ENCODE data around the gene GSTT4.
"Not testable (repeated sequence)": the region's sequence is repeated elsewhere in the genome, so short reads cannot be mapped to it uniquely, and the experiment has no call there.

The GSTT4 gene

DNA sequence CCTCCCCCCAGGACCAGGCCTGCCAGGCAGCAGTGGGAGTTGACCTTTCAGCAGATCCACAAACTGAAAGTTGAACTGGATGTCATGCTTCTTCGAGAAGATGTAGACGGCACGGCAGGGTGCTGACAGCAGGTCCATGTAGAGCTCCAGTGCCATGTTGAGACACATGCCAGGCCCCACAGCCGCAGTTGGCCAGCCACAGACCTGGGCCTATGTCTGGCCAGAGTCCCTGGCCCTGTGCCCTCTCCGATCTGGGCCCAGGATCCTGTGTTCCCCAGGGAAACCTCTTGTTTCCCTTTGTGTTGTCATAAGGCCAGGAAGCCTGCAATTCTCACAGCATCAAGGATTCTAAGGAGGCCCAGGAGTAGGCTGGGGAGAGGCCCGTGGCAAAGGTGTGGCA, at the start of gene GSTT4:
GSTT4 (minus strand) TSS at position 253 of the 400 bp plus-strand sequence; CDS start at position 156, 97 bp downstream.
- DNase-seq, result no peak

DNA sequence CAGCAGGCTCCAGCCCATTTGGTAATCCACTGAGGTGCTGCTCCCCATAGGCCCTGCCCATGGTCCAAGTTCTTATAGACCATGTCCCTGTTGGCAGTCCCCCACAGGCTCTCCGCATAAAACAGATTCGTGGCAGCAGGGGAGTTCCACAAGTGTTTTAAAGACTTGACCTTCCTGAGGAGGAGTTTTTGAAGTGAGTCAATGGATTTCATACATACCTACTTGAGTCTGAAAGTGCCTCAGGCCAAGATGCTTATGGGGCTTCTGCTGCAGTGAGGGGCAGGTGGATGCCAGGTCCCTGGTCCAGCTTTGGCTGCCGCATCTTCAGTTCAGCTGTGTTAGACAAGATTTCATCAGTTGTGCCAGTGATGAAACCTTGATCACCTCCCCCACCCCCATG, 49.1 kb upstream of the GSTT4 start:
- no peak for DNase-seq

DNA sequence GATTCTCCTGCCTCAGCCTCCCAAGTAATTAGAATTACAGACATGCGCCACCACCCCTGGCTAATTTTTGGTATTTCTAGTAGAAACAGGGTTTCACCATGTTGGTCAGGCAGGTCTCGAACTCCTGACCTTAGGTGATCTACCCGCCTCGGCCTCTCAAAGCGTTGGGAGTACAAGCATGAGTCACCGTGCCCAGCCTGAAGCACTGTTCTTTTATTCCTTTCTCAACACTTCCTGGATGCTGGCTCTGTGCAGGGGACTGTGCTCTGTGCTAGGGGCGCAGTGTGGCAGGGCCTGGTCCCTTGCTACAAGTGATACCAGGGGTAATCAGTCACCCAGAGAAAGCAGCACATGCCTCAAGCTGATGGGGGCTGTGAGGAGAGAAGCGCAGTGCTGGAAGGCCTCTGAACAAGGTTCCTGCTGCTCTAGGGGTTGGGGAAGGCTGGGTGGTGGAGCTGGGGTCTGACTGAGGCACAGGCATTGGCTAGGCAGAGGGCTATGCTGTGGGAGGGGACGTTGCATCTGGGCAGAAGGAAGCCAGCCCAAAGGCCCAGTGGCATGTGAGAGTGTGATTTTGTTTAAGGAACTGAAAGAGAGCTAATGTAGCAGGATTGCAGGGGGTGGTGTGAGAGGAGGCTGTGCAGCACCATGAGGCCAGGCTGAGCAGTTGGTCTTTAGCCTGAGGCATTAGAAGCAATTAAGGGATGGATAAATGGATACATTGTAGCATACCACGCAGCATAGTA, 48.4 kb upstream of the GSTT4 start:
- no peak for DNase-seq

DNA sequence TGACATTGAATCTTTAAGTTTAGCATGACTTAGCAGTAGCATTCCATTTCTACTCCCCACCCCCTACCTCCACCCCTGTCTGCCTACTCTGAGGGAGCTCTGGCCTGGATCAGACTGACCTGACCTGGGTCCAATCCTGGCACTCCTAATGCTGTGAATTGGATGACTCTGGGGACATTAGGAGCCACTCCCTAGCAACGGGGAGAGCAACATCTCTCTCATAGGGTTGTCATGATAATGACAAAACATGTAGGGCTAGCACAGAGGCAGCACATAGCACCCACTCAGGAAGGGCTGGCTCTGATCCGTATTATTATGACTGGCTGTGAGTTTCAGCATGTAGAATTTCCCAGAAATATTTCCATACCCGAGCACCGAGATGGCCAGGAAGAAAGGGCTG, 46.3 kb upstream of the GSTT4 start:
- DNase-seq, result no peak

DNA sequence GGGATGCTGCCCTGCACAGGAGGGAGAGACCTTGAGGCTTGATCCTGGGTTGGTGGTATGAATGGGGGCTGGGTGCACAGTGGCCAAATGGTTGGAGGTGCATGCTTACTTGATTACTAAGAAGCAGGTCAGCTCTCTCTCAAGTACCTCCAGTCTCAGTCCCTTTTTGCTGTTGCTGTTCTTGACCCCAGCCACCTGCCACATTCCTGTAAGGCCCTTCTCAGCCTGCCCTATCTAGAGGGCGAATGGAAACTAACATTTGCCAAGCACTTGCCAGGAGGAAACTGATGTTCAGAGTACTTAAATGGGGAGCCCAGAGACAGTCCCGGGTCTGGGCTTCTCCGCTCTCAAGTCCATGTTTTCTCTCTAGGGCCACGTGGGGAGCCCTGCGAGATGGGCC, 45.8 kb upstream of the GSTT4 start:
- DNase-seq, result no peak

DNA sequence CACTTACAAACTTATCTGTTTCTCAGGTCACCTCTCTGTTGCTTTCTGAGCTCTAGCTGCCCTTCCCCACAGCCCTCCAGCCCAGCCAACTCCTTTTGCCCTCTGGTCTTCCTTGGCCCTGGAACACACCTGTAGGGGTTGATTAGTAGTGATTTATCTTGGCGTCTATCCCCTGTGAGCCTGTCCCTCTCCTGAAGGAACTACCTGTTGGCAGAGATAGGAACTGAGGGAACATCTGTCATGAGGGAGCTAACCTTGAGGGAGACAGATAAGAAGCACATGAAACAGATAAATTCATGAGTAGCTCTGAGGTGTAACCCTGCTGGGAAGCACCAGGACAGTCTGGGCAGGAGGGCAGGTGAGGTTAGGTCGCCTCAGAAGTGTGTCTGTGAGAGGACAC, 44.7 kb upstream of the GSTT4 start:
- no peak for DNase-seq

DNA sequence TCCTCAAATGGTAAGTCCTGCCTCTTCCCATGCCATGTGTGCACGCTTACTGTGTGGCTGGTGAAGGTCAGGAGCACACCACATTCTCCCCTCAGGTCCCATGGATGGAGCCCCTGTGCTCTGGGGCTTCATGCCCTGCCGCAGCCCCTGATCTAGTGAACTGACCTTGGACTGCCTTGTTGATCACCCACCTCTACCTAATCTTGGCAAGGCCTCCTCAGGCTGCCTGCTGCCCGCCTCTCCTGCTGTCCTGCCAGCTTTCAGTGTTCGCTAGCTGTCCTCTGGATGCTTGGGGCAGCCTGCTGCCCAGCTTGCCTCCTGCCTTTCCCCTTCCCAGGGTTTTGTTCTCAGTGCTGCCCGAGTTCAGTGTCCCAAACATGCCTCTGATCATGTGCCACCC, 44.0 kb upstream of the GSTT4 start:
- DNase-seq, result no peak

DNA sequence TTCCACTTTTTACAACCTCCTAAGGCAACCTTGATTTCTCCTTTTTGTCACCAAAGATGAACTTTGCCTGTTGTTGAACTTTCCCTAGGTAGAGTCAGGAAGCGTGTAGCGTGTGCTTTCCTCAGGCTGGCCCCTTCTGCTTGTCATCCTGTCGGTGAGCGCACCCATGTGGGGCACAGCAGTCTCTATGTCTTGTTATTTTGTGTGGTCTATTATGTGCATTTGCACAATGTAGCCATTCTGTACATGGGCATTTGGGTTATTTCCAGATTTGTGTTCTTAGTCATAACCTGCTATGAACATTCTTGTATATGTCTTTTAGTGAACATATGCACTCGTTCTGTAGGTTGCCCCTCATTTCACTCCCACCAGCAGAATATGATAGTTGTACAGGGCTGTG, 40.8 kb upstream of the GSTT4 start:
- DNase-seq, result no peak

DNA sequence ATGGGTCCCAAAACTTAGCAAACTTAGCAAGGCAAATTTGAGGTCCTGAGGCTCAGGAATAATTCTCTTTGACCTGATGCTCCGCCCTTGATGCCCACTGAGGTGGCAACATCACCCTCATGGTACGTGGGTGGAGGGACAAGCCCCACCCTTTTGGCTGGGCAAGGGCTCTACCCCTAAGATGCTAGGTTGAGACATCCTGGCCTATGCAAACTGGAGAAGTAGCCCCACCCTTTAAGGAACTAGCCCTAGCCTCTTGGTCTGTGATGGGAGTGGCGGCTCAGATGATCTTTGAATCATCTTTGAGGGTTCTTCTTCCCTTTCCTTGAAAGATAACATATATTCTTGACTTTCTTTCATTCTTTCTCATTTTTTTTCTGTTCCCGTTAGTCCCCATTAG, 38.7 kb upstream of the GSTT4 start:
- no peak for DNase-seq

DNA sequence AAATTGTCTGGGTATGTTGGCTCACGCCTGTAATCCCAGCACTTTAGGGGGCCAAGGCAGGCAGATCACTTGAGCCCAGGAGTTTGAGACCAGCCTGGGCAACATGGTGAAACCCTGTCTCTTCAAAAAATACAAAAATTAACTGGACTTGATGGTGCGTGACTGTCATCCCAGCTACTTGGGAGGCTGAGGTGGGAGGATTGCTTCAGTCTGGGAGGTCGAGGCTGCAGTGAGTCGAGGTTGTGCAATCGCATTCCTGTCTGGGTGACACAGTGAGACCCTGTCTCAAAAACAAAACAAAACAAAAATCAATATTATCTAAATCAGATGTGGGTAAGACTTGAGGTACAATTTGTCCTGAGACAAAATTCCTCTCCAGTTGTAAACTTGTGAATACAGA, 38.2 kb upstream of the GSTT4 start:
- DNase-seq, result not testable (repeated sequence)

DNA sequence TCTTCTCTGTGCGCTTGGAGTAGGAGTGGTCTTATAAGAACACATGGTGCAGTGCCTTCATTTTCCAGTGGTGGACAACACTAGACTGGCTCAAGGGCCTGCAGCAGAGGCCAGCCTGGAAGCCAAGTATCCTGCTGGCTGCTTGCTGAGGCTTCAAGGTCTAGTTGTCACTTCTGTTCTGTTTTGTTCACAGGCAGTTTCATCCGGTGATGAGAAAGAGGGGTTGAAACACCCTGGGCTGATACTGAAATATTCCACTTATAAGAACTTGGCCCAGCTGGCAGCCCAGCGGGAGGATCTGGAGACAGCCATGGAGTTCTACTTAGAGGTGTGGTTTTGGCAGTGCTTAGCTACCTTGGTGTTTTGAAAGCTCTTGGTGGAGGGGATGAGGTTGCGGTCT, 35.7 kb upstream of the GSTT4 start:
- DNase-seq, result no peak

DNA sequence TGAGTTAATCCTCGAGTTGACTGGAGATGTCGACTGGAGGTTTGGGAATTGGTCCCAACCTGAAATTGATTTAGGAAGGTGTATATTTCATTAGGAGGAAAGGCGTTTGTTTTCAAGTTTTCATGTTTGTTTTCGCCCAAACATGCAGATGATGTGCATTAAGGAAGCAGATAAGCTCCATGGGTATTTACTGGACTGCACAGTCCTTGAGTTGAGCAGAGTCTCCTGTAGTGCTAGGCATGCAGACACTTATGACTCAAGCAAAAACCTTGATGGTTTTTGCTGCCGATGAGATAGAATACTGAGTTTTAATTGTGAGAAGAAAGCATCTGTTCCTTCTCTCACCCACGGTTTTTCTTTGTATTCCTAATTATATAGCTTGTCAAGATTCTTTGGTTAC, 33.8 kb upstream of the GSTT4 start:
- DNase-seq, result no peak

DNA sequence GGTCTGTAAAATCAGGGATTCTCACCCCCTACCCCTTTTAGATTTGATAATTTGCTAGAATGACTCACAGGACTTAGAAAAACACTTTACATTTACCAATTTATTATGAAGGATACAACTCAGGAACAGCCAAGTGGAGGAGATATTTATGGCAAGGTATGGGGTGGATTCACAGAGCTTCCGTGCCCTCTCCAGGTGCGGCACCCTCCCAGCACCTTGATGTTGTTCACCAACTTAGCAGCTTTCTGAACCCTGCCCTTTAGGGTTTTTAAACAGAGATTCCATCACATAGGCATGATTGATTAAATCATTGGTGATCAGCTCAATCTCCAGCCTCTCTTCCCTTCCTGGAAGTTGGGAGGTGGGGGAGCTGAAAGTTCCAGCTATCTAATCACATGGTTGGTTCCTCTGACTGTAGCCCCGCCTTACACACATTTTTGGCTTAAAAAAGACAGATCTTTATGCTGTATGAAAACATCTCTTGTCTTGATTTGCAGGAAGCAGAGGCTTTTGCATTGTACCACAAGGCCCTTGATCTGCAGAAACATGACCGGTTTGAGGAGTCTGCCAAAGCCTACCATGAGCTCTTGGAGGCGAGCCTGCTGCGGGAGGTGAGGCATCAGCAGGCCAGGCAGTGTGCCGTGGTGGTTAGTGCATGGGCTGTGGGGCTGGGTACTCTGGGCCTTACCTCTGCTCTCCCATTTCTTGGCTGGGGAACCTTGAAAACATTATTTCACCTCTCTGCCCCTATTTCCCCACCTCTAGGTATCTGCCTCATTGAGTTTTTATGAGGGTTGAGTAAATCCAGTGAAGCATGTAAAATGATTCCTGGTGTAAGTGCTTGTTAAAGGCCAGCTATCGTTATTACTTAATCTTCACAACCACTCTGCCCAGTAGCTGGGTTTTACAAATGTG, 32.9 kb upstream of the GSTT4 start:
- DNase-seq, result peak; percentile 18

DNA sequence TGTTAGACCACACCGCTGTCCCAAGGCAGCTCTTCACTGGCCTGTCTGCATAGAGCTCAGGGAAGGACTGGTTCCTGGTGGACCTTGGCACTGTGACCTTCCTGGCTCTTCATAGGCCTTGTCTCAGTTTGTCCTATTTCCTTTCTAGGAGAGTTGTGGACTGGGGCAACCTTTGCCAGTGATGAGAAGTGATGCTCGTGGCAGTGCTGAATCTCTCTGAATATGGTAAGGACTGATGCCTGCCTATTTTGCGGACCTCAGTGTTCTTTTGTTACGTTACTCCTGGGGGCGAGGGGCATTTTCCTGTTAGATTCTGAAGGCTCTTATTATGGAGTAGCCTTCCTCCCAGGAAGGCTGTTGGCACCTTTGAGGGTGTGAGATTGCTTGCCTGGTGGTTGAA, 30.0 kb upstream of the GSTT4 start:
- no peak for DNase-seq

DNA sequence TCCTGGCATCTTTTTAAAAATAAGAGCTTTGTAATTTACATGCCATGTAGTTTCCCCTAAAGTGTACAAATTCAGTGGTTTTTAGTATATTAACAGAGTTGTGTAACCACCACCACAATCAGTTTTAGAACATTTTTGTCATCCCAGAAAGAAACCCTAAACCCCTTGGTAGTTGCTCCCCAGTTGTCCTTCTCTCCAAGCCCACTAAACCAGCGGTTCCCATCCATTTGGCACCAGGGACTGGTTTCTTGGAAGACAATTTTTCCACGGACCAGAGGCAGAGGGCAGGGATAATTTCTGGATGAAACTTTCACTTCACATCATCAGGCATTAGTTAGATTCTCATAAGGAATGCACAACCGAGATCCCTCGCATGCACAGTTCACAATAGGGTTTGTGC, 28.5 kb upstream of the GSTT4 start:
- no peak for DNase-seq

DNA sequence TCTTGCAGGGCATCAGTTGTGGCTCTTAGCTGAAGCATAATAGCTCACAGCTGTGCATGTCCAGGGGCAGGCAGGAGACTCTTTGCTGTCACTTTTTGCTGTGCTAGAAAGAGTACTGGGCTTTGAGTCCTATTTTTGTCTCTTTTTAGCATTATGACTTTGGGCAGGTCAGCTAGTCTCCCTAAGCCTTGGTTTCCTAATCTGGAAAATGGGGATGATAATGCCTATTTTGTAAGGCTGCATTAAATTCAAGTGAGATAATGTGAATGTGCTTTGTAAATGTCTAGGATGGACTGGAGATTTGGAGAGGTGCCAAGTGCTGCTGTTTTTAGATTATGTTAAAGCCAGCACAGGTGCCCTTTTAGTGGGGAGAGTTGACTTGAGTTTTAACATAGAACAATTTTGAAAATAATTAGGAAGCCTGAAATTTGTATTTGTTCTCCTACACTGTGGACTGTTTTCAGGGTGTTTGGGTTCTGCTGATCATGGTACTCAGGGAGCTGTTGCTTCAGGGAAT, 25.0 kb upstream of the GSTT4 start:
- no peak for DNase-seq

DNA sequence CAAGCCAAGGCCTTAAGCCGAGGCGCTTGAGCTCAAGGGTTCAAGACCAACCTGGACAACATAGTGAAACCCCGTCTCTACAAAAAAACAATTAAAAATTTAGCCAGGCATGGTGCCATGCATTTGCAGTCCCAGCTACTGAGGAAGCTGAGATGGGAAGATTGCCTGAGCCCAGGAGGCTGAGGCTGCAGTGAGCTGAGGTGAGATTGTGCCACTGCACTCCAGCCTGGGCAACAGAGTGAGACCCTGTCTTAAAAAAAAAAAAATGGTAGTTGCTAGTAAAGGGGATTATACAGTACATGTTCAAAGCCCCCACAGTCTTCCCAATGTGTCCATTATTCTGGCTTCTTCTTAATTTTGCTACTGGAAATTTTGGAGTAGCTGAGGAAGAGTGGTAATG, 24.1 kb upstream of the GSTT4 start:
- DNase-seq, result no peak

DNA sequence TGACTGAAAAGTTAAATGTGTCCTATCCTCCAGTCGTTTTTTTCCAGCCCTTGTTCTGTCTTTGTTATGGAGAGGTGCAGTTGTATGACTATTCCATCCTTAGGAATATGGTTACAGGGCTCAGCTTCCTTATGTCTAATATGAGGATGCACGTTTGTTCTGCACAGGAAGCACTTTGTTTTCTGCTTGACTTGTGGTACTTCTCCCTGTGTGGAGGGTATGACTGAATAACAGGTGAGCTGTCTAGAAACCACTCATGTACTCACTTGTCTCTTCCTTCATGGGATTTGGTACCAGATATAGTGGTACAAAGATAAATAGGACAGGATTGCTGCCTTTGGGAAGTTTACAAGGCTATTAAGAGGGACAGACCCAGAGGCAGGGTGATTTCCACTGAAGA, 23.3 kb upstream of the GSTT4 start:
- no peak for DNase-seq

DNA sequence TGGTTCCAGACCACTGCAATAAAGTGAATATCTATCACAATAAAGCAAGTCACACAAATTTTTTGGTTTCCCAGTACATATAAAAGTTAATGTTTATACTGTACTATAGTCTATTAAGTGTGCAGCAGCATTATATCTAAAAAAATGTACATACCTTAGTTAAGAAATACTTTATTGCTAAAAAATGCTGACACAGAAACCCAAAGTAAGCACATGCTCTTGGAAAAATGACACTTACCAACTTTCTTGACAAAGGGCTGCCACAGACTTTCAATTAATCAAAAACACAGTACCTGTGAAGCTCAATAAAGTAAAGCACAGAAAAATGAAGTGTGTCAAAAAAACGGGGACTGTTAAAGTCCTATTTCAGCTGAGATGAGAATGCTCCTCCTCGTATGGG, 22.7 kb upstream of the GSTT4 start:
- no peak for DNase-seq

DNA sequence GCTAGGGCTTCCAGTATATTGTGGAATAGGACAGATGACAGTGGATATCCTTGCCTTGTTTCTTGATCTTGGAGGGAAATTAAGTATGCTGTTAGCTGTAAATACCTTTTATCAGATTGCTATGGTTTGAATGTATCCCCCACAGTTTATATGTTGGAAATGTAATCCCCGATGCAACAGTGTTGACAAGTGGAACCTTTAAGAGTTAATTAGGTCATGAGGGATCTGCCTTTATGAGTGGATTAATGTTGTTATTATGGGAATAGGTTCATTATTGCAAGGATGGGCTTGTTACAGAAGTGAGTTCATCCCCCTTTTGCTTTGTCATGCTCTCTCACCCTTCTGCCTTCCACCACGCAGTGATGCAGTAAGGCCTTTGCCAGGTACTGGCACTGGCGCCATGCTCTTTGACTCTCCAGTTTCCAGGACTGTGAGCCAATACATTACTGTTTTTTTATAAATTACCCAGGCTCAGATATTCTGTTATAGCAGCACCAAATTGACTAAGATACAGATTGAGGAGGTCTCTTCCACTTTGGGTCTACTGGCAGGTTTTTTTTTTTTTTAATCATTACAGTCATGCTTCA, 22.2 kb upstream of the GSTT4 start:
- DNase-seq, result no peak

DNA sequence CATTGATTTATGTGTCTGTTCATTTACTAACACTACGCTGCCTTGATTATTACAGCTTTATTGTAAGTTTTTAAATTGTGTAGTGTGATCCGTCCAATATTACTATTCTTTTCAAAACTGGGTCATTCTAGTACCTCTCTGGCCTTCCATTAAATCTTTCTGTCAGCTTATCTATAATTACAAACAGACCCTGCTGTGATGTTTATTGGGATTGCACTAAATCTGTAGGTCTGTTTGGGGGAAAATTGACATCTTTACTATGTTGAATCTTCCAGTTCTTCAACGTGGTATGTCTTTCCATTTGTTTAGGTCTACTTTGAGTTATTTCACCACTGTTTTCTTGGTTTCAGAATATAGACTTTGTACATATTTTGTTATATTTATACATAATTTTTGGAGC, 21.5 kb upstream of the GSTT4 start:
- no peak for DNase-seq

DNA sequence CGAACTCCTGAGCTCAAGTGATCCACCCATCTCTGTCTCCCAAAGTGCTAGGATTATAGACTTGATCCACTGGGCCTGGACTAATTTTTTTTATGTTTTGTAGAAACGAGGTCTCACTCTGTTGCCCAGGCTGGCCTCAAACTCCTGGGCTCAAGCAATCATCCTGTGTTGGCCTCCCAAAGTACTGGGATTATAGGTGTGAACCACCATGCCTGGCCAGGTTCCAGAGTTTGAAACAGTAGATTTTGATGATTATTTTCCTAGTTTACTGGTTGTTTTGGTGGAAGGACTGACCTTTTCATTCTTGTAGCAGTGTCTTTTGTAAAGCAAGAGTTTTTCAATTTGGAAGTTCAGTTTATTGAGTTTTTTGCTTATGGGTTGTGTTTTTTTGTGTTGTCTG, 20.8 kb upstream of the GSTT4 start:
- DNase-seq, result no peak

DNA sequence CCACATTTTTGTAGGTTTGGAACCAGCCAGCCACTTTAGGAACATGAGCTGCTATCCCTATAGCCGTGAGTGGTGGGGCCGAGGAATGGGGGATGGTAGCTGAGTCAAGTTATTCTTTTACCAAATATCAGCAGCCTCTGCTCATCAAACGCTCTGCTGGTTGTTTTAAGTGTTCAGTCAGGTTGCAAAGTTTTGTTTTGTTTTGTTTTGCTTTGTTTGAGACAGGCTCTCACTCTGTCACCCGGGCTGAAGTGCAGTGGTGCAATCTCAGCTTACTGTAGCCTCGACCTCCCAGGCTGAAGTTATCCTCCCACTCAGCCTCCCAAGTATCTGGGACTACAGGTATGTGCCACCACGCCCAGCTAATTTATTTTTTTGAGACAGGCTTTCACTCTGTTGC, 20.2 kb upstream of the GSTT4 start:
- no peak for DNase-seq

DNA sequence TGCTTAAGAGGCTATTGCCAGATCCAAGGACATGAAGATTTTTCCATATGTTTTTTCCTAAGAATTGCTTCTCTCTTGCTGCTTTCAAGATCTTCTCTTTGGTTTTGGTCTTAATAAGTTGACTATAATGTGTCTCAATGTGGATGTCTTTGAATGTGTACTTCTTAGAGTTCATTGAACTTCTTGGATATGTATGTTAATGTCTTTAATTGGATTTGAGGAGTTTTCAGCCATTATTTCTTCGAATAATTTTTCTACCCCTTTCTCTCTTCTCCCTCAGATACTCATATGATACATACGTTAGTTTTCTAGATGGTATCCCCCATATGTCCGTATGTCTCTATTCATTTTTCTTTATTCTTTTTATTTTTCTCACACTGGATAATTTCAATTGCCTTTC, 19.1 kb upstream of the GSTT4 start:
- DNase-seq, result no peak

All from CD4-positive, alpha-beta T cell treated with Interferon gamma for 1 hour (primary cell).